NCI-H128 (cell line): ENCODE results near the gene KIFC3.
"Not testable (repeated sequence)": the region's sequence is repeated elsewhere in the genome, so short reads cannot be mapped to it uniquely, and the experiment has no call there.

Experiments
- DNase-seq: peaks from one replicate; lab custom pipeline; 2025; ENCODE audit not compliant: unreplicated experiment; lab: John Stamatoyannopoulos, UW

KIFC3 gene

GRCh38 chr16:57725976-57726375 lies 76.3 kb downstream of the KIFC3 start:
- DNase-seq = no peak

- DNase-seq = no peak
Measured at GRCh38 chr16:57725554-57725953, 76.7 kb downstream of the KIFC3 start.

GRCh38 chr16:57725151-57725550 lies 77.1 kb downstream of the KIFC3 start:
- no peak for DNase-seq

GRCh38 chr16:57724531-57724930 lies 77.8 kb downstream of the KIFC3 start:
- no peak for DNase-seq

- DNase-seq = no peak
Measured at GRCh38 chr16:57723170-57723569, 79.1 kb downstream of the KIFC3 start.

- no peak for DNase-seq
Measured at GRCh38 chr16:57722651-57723050, 79.6 kb downstream of the KIFC3 start.

GRCh38 chr16:57722210-57722499 lies 80.1 kb downstream of the KIFC3 start:
- no peak for DNase-seq

GRCh38 chr16:57721356-57722209 lies 80.7 kb downstream of the KIFC3 start:
- DNase-seq = no peak

- DNase-seq = no peak
Measured at GRCh38 chr16:57720142-57720575, 82.1 kb downstream of the KIFC3 start.

GRCh38 chr16:57714047-57714446 lies 88.2 kb downstream of the KIFC3 start:
- no peak for DNase-seq

- no peak for DNase-seq
Measured at GRCh38 chr16:57713596-57713995, 88.7 kb downstream of the KIFC3 start.

GRCh38 chr16:57712569-57712968 lies 89.7 kb downstream of the KIFC3 start:
- not testable (repeated sequence) for DNase-seq

GRCh38 chr16:57711993-57712392 lies 90.3 kb downstream of the KIFC3 start:
- no peak for DNase-seq

- no peak for DNase-seq
Measured at GRCh38 chr16:57711346-57711745, 90.9 kb downstream of the KIFC3 start.

- no peak for DNase-seq
Measured at GRCh38 chr16:57709663-57710062, 92.6 kb downstream of the KIFC3 start.
